ENCODE data around the gene MCM3AP.
"Not testable (repeated sequence)": the region's sequence is repeated elsewhere in the genome, so short reads cannot be mapped to it uniquely, and the experiment has no call there.

The MCM3AP gene

GRCh38 chr21:46239817-46240325 lies 45.5 kb downstream of the MCM3AP start:
- DNase-seq, result no peak

DNA sequence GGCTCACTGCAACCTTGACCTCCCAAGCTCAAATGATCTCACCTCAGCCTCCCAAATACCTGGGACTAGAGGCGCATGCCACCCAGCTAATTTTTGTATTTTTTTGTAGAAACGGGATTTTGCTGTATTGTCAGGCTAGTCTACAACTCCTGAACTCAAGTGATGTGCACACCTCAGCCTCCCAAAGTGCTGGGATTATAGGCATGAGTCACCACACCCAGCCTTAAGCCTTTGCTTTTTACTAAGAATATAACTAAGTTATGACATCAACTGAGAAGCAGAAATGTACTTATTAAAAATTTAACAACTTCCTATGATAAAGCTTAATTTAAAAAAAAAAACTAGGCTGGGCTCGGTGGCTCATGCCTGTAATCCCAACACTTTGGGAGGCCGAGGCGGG lies 47.9 kb downstream of the MCM3AP start:
- no peak for DNase-seq

- no peak for DNase-seq
Measured at GRCh38 chr21:46234436-46234950, 50.9 kb downstream of the MCM3AP start.

- no peak for DNase-seq
Measured at GRCh38 chr21:46229923-46230260, 55.5 kb downstream of the MCM3AP start.

- no peak for DNase-seq
Measured at GRCh38 chr21:46229133-46229922, 56.1 kb downstream of the MCM3AP start.

- peak; percentile 99 for DNase-seq
Measured at GRCh38 chr21:46228345-46229051, 56.9 kb downstream of the MCM3AP start, which contains the start of gene LSS. Gene LSS, minus strand, starts transcription at chr21:46228774. Its CDS starts 29 bp downstream, at chr21:46228745.

- DNase-seq, result no peak
Measured at GRCh38 chr21:46227811-46228344, 57.5 kb downstream of the MCM3AP start.

GRCh38 chr21:46226920-46227599 lies 58.4 kb downstream of the MCM3AP start:
- DNase-seq, result peak; percentile 13

DNA sequence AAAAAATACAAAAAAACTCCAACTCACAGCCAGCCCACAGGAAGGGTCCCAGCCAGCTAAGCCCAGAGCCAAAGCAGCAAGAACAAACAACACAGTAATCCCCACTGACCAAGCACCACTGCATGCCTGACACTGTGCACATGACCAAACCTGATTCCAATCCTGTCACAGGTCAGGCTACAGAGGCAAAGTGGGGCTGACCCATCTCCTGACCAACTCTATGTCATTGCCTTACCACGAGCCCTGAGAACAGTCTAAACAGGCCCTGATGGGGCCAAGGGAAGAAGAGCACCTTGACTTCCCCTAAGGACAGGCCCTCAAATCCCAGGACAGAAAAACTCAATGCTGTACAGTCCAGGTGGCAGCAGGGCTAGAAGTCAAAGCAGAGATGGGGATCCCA lies 59.3 kb downstream of the MCM3AP start:
- DNase-seq, result no peak

DNA sequence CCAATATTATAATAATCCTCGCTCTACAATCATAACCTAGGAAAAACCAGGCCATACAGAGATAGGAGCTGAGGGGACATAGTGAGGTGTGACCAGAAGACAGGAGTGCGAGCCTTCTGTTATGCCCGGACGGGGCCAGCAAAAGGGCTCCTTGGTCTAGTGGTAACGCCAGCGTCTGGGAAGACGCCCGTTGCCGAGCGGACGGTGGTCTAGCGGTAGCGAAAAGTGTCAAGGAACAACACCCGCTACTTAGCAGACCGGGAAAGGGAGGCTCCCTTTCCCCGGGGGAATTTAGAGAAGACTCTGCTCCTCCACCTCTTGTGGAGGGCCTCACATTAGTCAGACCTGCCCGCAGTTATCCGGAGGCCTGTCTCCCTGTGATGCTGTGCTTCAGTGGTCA lies 61.8 kb downstream of the MCM3AP start:
- DNase-seq, result not testable (repeated sequence)

DNA sequence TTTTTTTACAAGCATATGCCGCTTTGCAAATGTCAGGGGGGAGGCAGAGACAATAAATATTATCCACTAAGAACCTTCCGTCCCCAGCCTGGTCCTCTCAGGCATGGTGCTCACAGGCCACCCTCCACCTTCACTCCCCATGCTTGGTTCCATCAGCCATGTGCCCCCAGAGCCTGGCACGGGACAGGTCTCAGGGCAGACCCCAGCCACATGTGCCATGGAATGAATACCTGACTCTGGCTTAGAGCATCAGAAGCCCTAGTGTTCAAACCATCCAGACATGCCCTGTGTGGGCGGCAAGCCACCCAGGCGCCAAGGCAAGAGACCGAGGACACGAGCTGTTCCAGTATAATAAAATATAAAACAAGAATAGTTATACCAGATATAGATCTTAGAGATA lies 62.2 kb downstream of the MCM3AP start:
- no peak for DNase-seq

DNA sequence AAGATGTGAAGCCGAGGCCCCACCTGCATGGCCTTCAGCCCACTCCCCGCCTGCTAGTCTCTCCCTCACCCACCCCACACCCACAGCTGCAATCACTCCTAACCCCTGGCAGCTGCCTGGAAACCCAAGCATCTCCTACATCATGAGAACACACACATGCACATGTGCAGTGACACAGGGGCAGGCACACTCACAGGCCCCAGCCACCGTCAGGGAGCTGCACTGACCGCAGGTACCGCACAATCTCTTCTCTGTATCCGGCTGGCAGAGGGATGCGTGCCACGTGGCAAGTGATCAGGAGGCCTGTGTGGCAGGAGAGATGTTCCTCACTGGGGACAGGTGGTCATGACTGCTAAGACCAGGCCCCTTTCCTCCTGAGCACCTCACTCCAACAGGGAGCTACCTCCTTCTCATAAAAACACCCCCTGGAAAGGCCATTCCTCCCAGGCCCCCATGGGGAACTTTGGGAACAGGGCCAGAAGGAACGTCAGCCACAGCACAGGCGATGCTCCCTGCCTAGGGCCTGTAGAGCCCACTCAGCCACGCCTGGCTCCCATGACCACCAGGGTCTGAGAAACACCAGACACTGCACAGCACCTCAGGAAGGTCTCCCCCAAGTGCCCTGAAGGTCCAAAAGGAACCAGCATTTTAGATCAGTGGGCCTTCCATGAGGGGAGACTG lies 62.8 kb downstream of the MCM3AP start:
- DNase-seq, result no peak

- no peak for DNase-seq
Measured at GRCh38 chr21:46221664-46222435, 63.6 kb downstream of the MCM3AP start.

DNA sequence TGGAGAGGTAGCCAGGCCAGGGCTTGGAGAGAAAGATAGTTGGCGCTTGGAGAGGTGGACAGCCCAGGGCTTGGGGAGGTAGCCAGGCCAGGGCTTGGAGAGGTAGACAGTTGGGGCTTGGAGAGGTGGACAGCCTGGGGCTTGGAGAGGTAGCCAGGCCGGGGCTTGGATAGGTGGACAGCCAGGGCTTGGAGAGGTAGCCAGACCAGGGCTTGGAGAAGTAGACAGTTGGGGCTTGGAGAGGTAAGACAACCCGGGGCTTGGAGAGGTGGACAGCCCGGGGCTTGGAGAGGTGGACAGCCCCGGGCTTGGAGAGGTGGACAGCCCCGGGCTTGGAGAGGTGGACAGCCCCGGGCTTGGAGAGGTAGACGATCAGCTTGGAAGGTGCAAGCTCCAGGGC lies 64.6 kb downstream of the MCM3AP start:
- DNase-seq, result no peak

DNA sequence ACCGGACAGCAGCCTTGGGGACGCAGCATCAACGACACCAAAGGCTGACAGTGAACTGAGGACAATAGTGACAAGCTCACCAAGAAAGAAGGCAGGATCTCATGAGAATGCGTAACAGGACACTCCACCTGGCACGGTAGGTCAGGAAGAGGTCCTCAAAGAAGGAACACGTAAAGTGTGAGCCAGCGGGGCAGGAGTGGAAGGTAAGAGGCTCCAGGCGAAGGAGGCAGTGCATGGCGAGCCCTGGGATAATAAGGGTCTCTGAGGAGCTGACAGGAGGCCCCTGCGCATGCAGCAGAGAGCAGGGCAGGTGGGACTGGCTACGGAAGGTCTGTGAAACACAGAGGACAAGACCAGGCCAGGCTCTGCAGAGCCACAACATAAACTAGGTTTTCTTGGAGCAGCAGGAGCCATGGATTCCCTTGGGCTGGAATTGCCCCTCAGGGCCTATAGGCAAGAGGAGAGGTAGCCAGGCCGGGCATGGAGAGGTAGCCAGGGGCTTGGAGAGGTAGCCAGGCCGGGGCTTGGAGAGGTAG lies 65.1 kb downstream of the MCM3AP start:
- no peak for DNase-seq

- DNase-seq, result no peak
Measured at GRCh38 chr21:46219591-46220239, 65.7 kb downstream of the MCM3AP start.

GRCh38 chr21:46218906-46219590 lies 66.4 kb downstream of the MCM3AP start:
- no peak for DNase-seq

DNA sequence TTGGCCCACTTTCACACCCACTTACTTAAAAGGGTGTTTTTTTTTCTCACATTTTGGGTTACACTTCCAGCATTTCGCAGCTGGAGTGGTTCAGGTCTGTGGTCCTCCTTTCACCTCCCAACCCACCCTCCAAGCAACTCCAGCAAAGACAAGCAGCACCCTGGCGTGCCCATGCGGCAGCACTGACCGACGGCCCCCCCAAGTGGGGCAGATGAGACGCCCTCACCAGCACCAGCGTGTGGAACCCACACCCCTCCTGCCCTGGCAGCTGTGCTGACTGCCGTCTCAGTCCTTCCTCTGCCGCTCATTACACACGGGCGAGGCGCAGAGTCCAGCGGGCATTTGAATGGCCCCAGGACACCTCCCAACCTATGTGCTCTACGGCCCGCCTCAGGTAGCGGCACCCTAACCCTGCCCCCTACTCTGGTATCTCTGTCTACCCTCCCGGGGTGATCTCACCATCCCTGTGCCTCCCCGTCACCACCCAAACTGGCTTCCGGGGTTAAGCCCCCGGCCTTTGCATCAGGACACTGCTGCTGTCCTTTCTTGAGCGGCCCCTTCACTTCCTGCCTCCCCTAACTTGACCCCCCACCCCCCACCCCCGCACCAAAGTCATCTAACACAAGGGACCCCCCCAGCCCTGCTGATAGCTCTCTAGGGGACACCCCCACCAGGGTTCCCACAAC lies 67.8 kb downstream of the MCM3AP start:
- DNase-seq, result no peak

DNA sequence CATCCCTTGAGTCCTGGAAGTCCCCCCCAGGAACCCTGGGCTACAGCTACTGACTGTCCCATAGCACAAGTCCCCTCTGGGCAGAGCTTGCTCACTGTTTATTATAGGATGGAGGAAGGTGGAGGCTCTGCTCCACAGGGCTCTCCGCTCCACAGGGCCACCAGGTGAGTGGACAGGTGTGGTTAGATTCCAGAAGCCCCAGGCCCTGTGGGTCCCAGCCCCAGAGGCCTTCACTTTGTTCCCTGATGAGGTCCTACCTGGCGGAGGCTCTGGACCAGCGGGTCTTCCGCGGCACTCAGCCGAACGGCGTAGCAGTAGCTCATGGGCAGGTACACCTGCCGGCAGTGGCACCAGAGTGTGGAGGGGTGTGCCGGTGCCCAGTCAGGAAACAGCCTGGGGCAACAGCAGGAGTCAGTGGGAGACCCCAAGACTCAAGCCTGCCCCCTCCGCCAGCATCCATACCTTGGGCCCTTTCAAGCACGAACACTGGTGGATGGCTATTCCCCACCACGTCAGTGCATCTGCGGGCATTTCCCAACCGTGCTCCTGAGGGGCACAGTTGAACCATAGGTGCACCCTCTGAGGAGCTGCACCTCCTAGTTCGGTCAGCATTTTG lies 69.2 kb downstream of the MCM3AP start:
- DNase-seq, result no peak
